DND-41 (cell line): ENCODE data around the gene AGPAT3.

Experiments
- ATAC-seq: fragments of 200-7000 bp; cut with Tn5 transposase; 3 replicates; pipeline ENCODE4 v1.9.1; 2021; ENCODE audit warnings: low read depth; ENCODE audit not compliant: insufficient read depth
- DNase-seq: peaks from one replicate; pipeline ENCODE4 v3.0.0-alpha.2; 2020
- H2AFZ ChIP-seq: 2 replicates; pipeline ENCODE4 v1.6.0; 2012; ENCODE audit warnings: low read depth, low read length
- H3K27ac ChIP-seq: 2 replicates; pipeline ENCODE4 v1.5.1; 2012; ENCODE audit warnings: low read length, inconsistent platforms
- H3K27me3 ChIP-seq: fragments of 200-600 bp; sonication (generic); 2 replicates; pipeline ENCODE4 v1.6.0; 2012; ENCODE audit warnings: low read length, mild to moderate bottlenecking, inconsistent platforms; ENCODE audit not compliant: insufficient read depth, poor library complexity
- H3K36me3 ChIP-seq: 2 replicates; pipeline ENCODE4 v1.5.1; 2012; ENCODE audit warnings: low read length, inconsistent platforms; ENCODE audit not compliant: insufficient read depth
- H3K4me1 ChIP-seq: 2 replicates; pipeline ENCODE4 v1.5.1; 2012; ENCODE audit warnings: mild to moderate bottlenecking, low read length; ENCODE audit not compliant: insufficient read depth
- H3K4me2 ChIP-seq: 2 replicates; pipeline ENCODE4 v1.6.0; 2012; ENCODE audit warnings: mild to moderate bottlenecking, moderate library complexity, low read length, inconsistent platforms; ENCODE audit not compliant: insufficient read depth
- H3K4me3 ChIP-seq, 2 experiments: fragments of 200-600 bp in 1 of 2; shearing (Covaris generic) in 1 of 2; 2 replicates each; pipeline ENCODE4 v1.5.1; 2012 to 2016; ENCODE audit warnings: inconsistent platforms in 2 of 2, low read length in 2 of 2, mild to moderate bottlenecking in 2 of 2, low read depth in 1 of 2, moderate library complexity in 1 of 2
- H3K79me2 ChIP-seq: 2 replicates; pipeline ENCODE4 v1.6.0; 2012; ENCODE audit warnings: low read length, inconsistent platforms; ENCODE audit not compliant: insufficient read depth
- H3K9ac ChIP-seq: 2 replicates; pipeline ENCODE4 v1.6.0; 2012; ENCODE audit warnings: low read depth, mild to moderate bottlenecking, inconsistent platforms, low read length, moderate library complexity
- H3K9me3 ChIP-seq: 2 replicates; pipeline ENCODE4 v1.5.1; 2012; ENCODE audit warnings: low read length, moderate library complexity, mild to moderate bottlenecking, inconsistent platforms; ENCODE audit not compliant: insufficient read depth, severe bottlenecking
- H4K20me1 ChIP-seq: 2 replicates; pipeline ENCODE4 v1.6.0; 2012; ENCODE audit warnings: low read length; ENCODE audit not compliant: insufficient read depth
- EZH2 ChIP-seq: IDR thresholded peaks from 3 replicates; pipeline ENCODE4 v1.6.1; 2012; ENCODE audit warnings: borderline replicate concordance, low read depth, mild to moderate bottlenecking, moderate library complexity, low read length, inconsistent platforms; ENCODE audit not compliant: severe bottlenecking
- TF ChIP-seq, protein P1 (sequence below): IDR thresholded peaks from 2 replicates; pipeline ENCODE4 v1.5.1; 2012; ENCODE audit warnings: borderline replicate concordance, low read length, moderate library complexity, mild to moderate bottlenecking; ENCODE audit not compliant: poor library complexity, severe bottlenecking; ENCODE audit errors: extremely low read depth

Gene AGPAT3

DNA sequence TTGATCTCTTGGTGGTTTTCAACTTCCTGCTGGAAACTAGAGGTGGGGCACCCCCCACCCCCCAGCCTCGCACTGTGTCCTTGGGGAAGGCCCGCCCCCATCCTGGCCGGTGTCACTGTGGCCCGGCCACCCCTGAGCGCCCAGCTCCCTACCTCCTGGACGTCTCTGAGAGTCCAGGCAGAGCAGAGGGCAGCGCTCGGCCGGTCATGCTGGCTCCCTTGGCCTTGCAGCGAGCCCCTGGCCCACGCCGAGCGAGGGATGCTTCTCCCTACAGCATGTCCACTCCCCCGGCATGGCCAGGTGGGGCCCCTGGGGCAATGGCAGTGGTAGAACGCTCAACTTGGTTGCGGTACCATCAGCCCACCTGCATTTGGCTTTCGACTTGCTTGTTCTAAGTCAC lies 118.4 kb downstream of the AGPAT3 start:
- Histone ChIP-seq H3K79me2 (no peaks in the 10 kb centered on the region), H2AFZ (no peak overlapping the region), H3K4me1 (no peaks in the 10 kb centered on the region), H3K27ac (no peak overlapping the region), H3K4me2 (no peak overlapping the region), H3K9ac (no peak overlapping the region), H3K36me3 (peaks cover 35% of the 10 kb centered on the region), H3K4me3 (no peak overlapping the region), H4K20me1 (peaks cover 18% of the 10 kb centered on the region), H3K9me3 (no peaks in the 10 kb centered on the region), H3K27me3 (no peaks in the 10 kb centered on the region)
- DNase-seq, result no peak
- no peak for TF ChIP-seq EZH2
- TF ChIP-seq, protein P1, sequence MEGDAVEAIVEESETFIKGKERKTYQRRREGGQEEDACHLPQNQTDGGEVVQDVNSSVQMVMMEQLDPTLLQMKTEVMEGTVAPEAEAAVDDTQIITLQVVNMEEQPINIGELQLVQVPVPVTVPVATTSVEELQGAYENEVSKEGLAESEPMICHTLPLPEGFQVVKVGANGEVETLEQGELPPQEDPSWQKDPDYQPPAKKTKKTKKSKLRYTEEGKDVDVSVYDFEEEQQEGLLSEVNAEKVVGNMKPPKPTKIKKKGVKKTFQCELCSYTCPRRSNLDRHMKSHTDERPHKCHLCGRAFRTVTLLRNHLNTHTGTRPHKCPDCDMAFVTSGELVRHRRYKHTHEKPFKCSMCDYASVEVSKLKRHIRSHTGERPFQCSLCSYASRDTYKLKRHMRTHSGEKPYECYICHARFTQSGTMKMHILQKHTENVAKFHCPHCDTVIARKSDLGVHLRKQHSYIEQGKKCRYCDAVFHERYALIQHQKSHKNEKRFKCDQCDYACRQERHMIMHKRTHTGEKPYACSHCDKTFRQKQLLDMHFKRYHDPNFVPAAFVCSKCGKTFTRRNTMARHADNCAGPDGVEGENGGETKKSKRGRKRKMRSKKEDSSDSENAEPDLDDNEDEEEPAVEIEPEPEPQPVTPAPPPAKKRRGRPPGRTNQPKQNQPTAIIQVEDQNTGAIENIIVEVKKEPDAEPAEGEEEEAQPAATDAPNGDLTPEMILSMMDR, result no peak
- no peak for ATAC-seq

DNA sequence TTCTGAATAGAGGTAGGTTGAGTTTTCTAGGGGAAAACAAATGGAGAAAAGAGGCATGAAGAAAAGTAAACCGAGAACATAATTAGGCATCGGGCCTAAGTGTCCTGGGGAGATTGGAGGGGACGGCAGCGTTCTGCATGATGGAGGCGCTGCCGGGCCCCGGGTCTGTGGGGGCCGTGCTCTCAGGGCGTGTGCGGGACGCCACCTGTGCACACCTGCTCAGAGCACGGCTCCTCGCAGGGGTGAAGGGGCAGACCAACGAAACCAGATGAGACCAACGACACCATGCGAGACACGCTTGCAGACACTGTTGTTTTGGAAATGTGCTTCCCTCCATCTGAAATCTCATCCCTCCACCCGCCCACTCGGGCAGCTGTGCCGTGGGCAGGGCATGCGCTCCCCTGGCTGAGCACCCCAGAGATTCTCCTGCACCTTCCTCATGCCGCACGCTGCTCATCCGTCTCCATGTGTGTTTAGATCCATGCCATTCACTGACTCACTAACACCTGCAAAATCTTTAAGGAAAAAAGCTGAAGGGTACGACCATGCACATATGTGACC lies 118.9 kb downstream of the AGPAT3 start:
- DNase-seq, result no peak
- H3K9ac ChIP-seq, result no peak overlapping the region
- no peaks in the 10 kb centered on the region for H3K79me2 ChIP-seq
- H3K4me3 ChIP-seq, result no peak overlapping the region
- no peak for TF ChIP-seq EZH2
- TF ChIP-seq, protein P1, result no peak
- no peaks in the 10 kb centered on the region for H3K9me3 ChIP-seq
- peaks cover 31% of the 10 kb centered on the region for H3K36me3 ChIP-seq
- H3K4me1 ChIP-seq, result no peaks in the 10 kb centered on the region
- no peaks in the 10 kb centered on the region for H3K27me3 ChIP-seq
- no peak overlapping the region for H3K4me2 ChIP-seq
- H4K20me1 ChIP-seq, result peaks cover 18% of the 10 kb centered on the region
- no peak overlapping the region for H2AFZ ChIP-seq
- H3K27ac ChIP-seq, result no peak overlapping the region
- no peak for ATAC-seq

DNA sequence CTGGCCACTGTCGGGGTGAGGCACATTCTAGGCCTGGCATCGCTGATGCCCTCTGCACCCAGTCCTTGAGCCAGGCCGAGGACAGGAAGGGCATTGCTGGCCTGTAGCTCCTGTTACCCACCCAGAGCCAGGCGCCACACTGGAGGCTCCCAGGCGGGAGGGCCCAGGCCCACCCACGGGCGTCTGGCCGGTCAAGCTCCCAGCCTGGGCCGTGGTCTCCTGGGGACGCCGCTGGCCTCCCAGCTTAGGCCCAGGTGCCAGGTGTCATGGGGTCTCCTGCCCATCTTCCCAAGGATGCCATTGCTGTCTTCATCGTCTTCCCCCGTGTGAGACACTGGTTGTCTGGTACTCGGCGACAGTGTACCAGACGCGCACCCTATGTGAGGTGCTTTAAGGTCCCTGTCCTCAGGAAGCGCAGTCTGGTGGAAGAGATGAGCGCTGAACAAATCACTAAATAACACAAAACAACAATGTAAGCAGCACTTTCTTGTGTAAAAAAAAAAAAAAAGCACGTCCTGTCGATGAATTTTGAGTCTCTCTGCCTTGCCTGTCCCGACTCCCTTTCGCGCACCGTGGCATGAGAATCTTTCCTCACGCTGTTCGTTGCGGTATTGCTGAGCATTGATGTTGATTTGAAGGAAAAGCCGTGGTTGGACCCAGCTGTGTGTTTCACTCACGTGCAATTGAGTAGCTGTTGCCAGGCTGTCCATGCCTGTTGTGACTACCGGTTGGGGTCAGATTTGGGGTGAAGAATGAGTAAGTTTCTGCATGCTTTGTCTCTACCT lies 120.1 kb downstream of the AGPAT3 start:
- Histone ChIP-seq H4K20me1 (peaks cover 18% of the 10 kb centered on the region), H3K4me2 (no peak overlapping the region), H3K27ac (no peak overlapping the region), H3K4me3 (no peak overlapping the region), H3K79me2 (no peaks in the 10 kb centered on the region), H3K27me3 (no peaks in the 10 kb centered on the region), H3K9me3 (no peaks in the 10 kb centered on the region), H2AFZ (no peak overlapping the region), H3K36me3 (peaks cover 25% of the 10 kb centered on the region), H3K9ac (no peak overlapping the region), H3K4me1 (no peaks in the 10 kb centered on the region)
- TF ChIP-seq EZH2, result no peak
- TF ChIP-seq, protein P1, result no peak
- ATAC-seq, result 0 out of 3 replicates have a peak, but pooled peaks have one; percentile 16
- DNase-seq, result peak; percentile 26
